Tibial nerve (tissue), 3 donors: ENCODE data around the gene AURKA.

ENCODE experiments used
- CTCF ChIP-seq, 5 experiments: fragments of 200-600 bp in 3 of 5; fragments of 450-650 bp in 2 of 5; sonication (generic) in 3 of 5; IDR thresholded peaks; one replicate each; pipeline ENCODE4 v1.5.1; 2016 to 2019; ENCODE audit warnings: antibody characterized with exemption in 5 of 5, mild to moderate bottlenecking in 3 of 5, moderate library complexity in 2 of 5
- POLR2A ChIP-seq, 2 donors: fragments of 450-650 bp; IDR thresholded peaks; one replicate each; pipeline ENCODE4 v1.6.1; 2017; ENCODE audit warnings: antibody characterized with exemption in 2 of 2, mild to moderate bottlenecking in 2 of 2, moderate library complexity in 2 of 2

- TF ChIP-seq CTCF (IDR thresholded peaks at IDR 0.05) (no peak), POLR2A (IDR thresholded peaks at IDR 0.05) (no peak)
Observed at GRCh38 chr20:56403465-56403864, 11.4 kb upstream of the AURKA start.
